ENCODE data around the gene STAT5B. TPM values are rescaled to one million over a fixed set of nuclear protein-coding genes. Genes with fewer than 3 reads are reported as not detected.

STAT5B gene
- total and polyA plus RNA-seq, 2 of the 8 experiments (the other 6 are each of a cell fraction or from before 2014, with no cell fraction given): 35.3 to 52.6 TPM

GRCh38 chr17:42166196-42166763 is 109.9 kb downstream of the STAT5B start:
- Histone ChIP-seq H4K20me1 (replicated peaks in 1 of 2; ENCODE audit: control insufficient read depth in 1 of 2, insufficient read depth in 2 of 2, low read length in 2 of 2) (no peaks in the 10 kb centered on the region), H4K5ac (ENCODE audit: insufficient read length, low read depth, low read length) (no peak overlapping the region), H3K4me3 (ENCODE audit: extremely low read depth in 1 of 4, insufficient read depth in 2 of 4, low read depth in 3 of 4, low read length in 4 of 4) (no peak overlapping the region), H3K9me3 (ENCODE audit: insufficient read depth in 2 of 2, low read depth in 1 of 2, low read length in 1 of 2) (no peaks in the 10 kb centered on the region), H2AK5ac (ENCODE audit: low read depth, low read length) (no peak overlapping the region), H3K56ac (replicated peaks; ENCODE audit: insufficient read length, low read depth, low read length) (no peak overlapping the region), H4K8ac (ENCODE audit: extremely low read depth, insufficient read depth, low read length) (no peak overlapping the region), H3K4me1 (replicated peaks in 1 of 4; ENCODE audit: control insufficient read depth in 3 of 4, insufficient read depth in 4 of 4, low read length in 3 of 4) (no peaks in the 10 kb centered on the region; a peak in 2 of 7 replicates), H3K9ac (replicated peaks in 1 of 4; ENCODE audit: extremely low read depth in 1 of 4, low read depth in 3 of 4, low read length in 3 of 4) (no peak overlapping the region), H3K79me1 (ENCODE audit: low read depth, low read length) (no peaks in the 10 kb centered on the region), H2AFZ (ENCODE audit: low read length) (no peak overlapping the region), H3K23ac (ENCODE audit: insufficient read length) (no peak overlapping the region), H4K91ac (replicated peaks; ENCODE audit: insufficient read length, low read length) (no peak overlapping the region), H3K14ac (ENCODE audit: insufficient read length) (no peak overlapping the region), H3K27me3 (replicated peaks in 1 of 4; ENCODE audit: control insufficient read depth in 3 of 4, extremely low read depth in 1 of 4, insufficient read depth in 3 of 4, low read length in 3 of 4) (no peaks in the 10 kb centered on the region), H2BK5ac (ENCODE audit: low read depth, low read length) (no peak overlapping the region), H3K23me2 (ENCODE audit: low read depth, low read length) (no peaks in the 10 kb centered on the region), H3K79me2 (ENCODE audit: control insufficient read depth in 1 of 2, insufficient read depth in 2 of 2, low read length in 2 of 2) (no peaks in the 10 kb centered on the region), H2BK12ac (ENCODE audit: low read depth, low read length) (no peak overlapping the region), H2BK15ac (ENCODE audit: low read length) (no peak overlapping the region), H2BK20ac (ENCODE audit: low read length) (no peak overlapping the region), H3K18ac (ENCODE audit: extremely low read depth, low read length) (no peak overlapping the region), H3K4me2 (ENCODE audit: insufficient read depth in 1 of 2, low read depth in 2 of 2, low read length in 2 of 2) (no peak overlapping the region), H2BK120ac (replicated peaks; ENCODE audit: low read depth, low read length) (no peak overlapping the region), H3K36me3 (ENCODE audit: control insufficient read depth in 2 of 4, insufficient read depth in 4 of 4, low read length in 3 of 4) (no peaks in the 10 kb centered on the region), H3K4ac (replicated peaks; ENCODE audit: insufficient read length, low read depth, low read length) (no peak overlapping the region), H3K27ac (ENCODE audit: low read depth, low read length) (no peak overlapping the region)
- WGBS, 2 experiments (ENCODE audit: extremely low coverage in 1 of 2, insufficient coverage in 1 of 2, insufficient read length in 1 of 2, insufficient replicate concordance in 2 of 2, low coverage in 1 of 2, low lambda C conversion rate in 2 of 2, missing lambda C conversion rate in 1 of 2): 90% methylated on average over 19 of the region's 19 CpGs; no CpG with 5 or more reads in 1 of the 2 experiments
- FAIRE-seq (no peak), DNase-seq (ENCODE audit: low read depth in 1 of 2, low spot score in 2 of 2) (no peak)
- no peak for TF ChIP-seq HDAC2 (IDR thresholded peaks at IDR 0.05; ENCODE audit: borderline replicate concordance in 1 of 2, low read depth in 2 of 2, low read length in 2 of 2)
- TF ChIP-seq JUND (IDR thresholded peaks at IDR 0.05; ENCODE audit: low read length): no peak
- no peak for TF ChIP-seq USF2 (IDR thresholded peaks at IDR 0.05; ENCODE audit: low read length)
- TF ChIP-seq SP2 (IDR thresholded peaks at IDR 0.05; ENCODE audit: low read length): no peak
- TF ChIP-seq ASH2L (IDR thresholded peaks at IDR 0.05; ENCODE audit: low read length): no peak
- TF ChIP-seq RFX5 (IDR thresholded peaks at IDR 0.05; ENCODE audit: borderline replicate concordance, low read depth, low read length): no peak
- no peak for TF ChIP-seq POLR2AphosphoS5 (IDR thresholded peaks at IDR 0.05; ENCODE audit: low read depth, low read length)
- no peak for TF ChIP-seq CBX8 (IDR thresholded peaks at IDR 0.05; ENCODE audit: borderline replicate concordance, low read depth, low read length)
- no peak for TF ChIP-seq EZH2 (IDR thresholded peaks at IDR 0.05; ENCODE audit: low read depth, low read length, severe bottlenecking)
- ChIA-PET CTCF (ENCODE audit: partially characterized antibody) (interaction anchor here (1.4 kb wide), 1 partner anchor 206 kb away, joined by 3 read pairs; no protein-coding TSS in a partner anchor), POLR2A (ENCODE audit: partially characterized antibody) (no interaction called here)

All from H1 (cell line).